NCI-H1417 (cell line): Measurements from ENCODE around the gene GIPC1.
A peak's percentile ranks its signal among the peaks of the same experiment; 100 is the strongest.
"Not testable (repeated sequence)": the region's sequence is repeated elsewhere in the genome, so short reads cannot be mapped to it uniquely, and the experiment has no call there.

Experiments
- DNase-seq, 3 experiments: peaks; one replicate each; lab custom pipeline; 2025; lab: John Stamatoyannopoulos, UW

GIPC1 gene

DNA sequence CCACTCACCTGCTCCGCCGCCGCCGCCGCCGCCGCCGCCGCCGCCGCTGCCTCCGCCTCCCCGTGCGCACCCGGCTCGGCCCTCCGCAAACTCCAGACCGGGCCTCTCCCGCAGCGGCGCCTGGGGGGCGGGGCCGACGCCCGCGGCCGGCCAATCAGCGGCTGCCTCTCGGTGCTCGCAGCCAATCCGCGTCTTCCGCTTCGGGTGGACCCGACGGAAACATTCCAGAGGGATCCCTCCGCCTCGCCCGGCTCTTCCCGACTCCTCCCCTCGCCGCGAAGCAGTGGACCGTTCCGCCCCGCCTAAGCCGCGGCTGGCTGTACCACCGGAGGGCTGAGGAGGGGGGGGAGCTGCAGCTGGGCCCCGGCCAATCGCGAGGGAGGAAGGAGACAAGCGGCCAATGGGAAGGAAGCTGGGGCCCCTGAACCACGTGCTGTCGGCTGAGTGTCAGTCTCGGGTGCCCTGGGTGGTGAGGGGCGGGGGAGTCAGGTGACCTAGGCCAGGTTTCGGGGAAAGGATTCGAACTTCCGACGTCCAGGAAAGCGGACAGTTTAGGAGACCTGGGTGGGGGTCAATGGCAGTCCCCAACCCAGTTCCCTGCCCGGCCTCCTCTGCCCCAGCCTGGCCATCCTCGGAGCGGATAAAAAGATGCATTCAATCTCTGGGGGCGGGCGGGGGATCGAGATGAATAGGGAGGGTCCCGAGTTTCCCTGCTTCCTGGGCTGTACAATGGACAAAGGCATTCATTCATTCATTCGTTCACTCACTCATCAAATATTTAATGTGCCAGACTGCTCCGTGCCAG is at the start of gene GIPC1:
Gene GIPC1 (minus strand): TSS at position 99 of the 805 bp plus-strand sequence. CDS start 13,151 bp downstream, outside the sequence.
- peak; percentile 90 to 100 (median 100) for DNase-seq

GRCh38 chr19:14545716-14546082 is 49.8 kb upstream of the GIPC1 start:
- peak in 1 of 3 experiments; percentile 29 for DNase-seq

DNA sequence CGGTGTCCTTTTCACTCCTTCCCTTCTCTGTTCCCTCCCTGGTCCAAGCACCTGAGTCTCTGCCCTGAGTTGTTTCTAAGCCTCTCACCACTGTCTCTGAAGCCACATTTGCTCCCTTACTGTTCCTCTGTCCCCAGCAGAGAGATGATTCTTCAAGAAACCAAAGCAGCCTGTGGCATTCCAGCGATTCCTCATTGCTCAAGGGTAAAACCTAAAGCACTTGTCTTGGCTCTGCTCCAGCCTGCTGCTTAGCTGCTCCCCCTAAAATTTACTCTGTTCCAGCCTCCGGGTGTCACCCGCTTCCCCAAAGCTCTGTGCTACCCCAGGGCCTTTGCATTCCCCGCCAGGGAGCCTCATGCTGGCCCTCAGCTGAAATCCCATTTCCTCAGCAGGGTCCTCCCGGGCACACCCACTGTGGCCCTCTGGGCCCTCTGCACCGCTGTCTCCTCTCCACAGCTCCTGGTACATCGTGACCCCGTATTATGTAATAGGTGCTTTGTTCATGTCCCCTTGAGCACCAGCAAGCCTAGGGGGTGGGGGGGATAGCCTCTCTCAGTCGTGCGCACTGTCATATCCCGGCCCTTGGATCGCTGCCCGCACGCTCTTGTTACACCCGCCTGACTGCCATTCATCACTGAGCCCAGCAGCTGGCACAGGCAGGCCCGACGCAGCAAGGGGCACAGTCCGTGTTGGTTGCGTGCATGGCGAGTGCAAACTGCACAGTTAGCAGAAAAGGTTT is 49.2 kb upstream of the GIPC1 start:
- peak; percentile 75 to 97 (median 94) for DNase-seq

DNA sequence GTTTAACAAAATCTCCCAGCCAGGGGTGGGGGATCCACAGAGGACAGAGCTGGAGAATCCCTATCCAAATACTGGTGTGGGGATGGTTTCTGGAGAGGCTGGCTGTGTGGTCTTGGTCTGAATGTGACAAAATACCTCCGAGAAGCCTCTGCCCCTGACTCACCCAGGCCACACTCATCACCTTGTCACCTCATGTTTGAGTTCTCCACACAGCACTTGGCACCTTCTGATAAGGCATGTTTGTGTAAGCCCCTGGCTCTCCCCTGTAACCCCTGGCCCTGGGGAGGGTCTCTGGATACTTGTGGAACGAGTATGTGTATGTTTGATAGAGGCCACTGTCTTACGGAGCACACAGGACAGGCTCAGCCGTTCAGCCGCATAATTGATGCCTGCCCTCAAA is 48.1 kb upstream of the GIPC1 start:
- no peak for DNase-seq

GRCh38 chr19:14542711-14543328 is 46.9 kb upstream of the GIPC1 start:
- DNase-seq: no peak

DNA sequence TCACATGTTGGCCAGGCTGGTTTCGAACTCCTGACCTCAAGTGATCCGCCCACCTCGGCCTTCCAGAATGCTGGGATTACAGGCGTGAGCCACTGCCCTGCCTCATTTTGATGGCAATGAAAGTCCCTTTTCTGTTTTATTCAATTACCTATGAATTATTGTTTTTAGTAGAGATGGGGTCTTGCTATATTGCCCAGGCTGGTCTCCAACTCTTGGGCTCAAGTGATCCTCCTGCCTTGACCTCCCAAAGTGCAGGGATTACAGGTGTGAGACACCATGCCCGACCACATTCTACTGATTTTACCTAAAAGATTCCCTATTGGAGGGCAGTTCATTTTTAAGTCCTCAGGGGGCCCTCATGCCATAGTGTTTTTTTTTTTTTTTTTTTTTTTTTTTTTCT is 46.1 kb upstream of the GIPC1 start:
- not testable (repeated sequence) for DNase-seq

GRCh38 chr19:14540741-14541525 is 45.0 kb upstream of the GIPC1 start:
- no peak for DNase-seq

- peak in 1 of 3 experiments; percentile 37 for DNase-seq
Observed at GRCh38 chr19:14536926-14537692, 41.2 kb upstream of the GIPC1 start.

DNA sequence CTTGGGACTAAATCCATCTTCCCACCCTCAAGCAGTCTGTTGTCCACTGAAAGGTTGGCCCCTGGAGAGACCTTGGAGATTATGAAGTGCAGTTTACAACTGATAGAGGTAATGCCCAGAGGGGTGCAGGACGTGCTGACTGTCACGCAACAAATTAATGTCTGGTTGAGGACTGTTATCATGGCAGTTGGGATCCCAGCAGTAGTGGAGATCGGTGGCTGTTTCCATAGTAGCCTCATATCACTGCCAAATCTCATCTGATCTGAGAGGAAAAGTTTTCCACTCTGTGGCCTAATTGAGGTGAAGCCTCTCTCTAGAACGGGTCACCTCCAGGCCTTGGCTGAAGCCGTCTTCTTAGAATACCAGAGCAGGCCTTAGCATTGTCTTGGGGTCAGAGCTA is 37.5 kb upstream of the GIPC1 start:
- DNase-seq: no peak

DNA sequence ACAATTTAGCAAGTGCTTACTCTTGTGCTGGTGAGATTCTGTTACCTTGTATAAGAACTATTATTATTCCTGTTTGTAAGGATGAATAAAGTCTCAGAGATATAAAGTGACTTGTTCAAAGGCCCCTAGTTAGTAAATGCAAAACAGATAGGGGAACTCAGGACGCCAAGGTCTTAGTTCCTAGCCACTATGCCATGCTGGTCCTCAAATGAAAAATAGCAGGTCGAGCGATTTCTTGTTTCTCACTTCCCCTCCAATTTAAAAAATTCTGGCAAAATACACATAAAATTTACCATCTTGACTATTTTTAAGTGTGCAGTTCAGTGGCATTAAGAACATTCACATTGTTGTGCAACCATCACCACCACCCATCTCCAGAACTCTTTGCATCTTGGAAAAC is 34.6 kb upstream of the GIPC1 start:
- DNase-seq: no peak

GRCh38 chr19:14530005-14530348 is 34.0 kb upstream of the GIPC1 start:
- no peak for DNase-seq

- DNase-seq: peak; percentile 98 to 100 (median 100)
Observed at GRCh38 chr19:14529254-14530004, 33.5 kb upstream of the GIPC1 start, which contains the start of gene TECR. TSS of gene TECR (plus strand) at chr19:14529594. CDS start at chr19:14529697, 103 bp downstream.

- DNase-seq: no peak
Observed at GRCh38 chr19:14528419-14529253, 32.7 kb upstream of the GIPC1 start.

DNA sequence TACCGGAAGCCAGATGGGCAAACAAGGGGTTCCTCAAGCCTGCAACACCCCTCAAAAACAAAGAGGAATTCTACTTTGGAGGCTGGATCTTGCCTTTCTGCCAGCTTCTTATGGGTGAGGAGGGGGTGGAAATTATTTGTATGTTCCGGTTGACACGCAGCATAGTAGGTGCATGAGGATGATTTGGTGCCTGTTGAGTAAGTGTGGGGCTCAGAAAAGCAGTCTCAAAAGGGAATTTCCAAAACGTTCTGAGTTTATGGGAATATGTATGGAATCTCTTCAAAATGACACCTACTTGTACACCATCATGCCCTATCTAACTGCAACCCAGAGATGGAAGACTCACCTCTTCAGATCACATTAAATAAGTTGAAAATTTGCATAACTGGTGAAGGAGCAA is 30.5 kb upstream of the GIPC1 start:
- DNase-seq: no peak

- no peak for DNase-seq
Observed at GRCh38 chr19:14525729-14526128, 29.8 kb upstream of the GIPC1 start.

GRCh38 chr19:14520543-14520942 is 24.6 kb upstream of the GIPC1 start:
- no peak for DNase-seq

GRCh38 chr19:14519860-14520407 is 24.0 kb upstream of the GIPC1 start:
- DNase-seq: no peak

GRCh38 chr19:14519245-14519859 is 23.4 kb upstream of the GIPC1 start:
- no peak for DNase-seq
